Neuronal stem cell (in vitro differentiated cells): ENCODE data around the gene SOCS6.

Experiments used
- DNase-seq: peaks from one replicate; pipeline ENCODE4 v3.0.0-alpha.2; 2013; ENCODE audit warnings: low spot score
- H2AFZ ChIP-seq: one replicate; pipeline ENCODE4 v1.6.1; 2013; ENCODE audit warnings: mild to moderate bottlenecking, low read length, inconsistent platforms
- H2AK5ac ChIP-seq: 2 replicates; pipeline ENCODE4 v1.6.1; 2013; ENCODE audit warnings: low read depth, mild to moderate bottlenecking, inconsistent platforms, low read length, moderate library complexity, mixed read lengths
- H2BK120ac ChIP-seq: 2 replicates; pipeline ENCODE4 v1.6.1; 2013; ENCODE audit warnings: low read depth, mild to moderate bottlenecking, inconsistent platforms, low read length, moderate library complexity, mixed read lengths
- H2BK12ac ChIP-seq: one replicate; pipeline ENCODE4 v1.6.1; 2013; ENCODE audit warnings: low read length, inconsistent platforms
- H2BK15ac ChIP-seq: 2 replicates; pipeline ENCODE4 v1.6.1; 2013; ENCODE audit warnings: mild to moderate bottlenecking, low read length, inconsistent platforms, mixed read lengths
- H2BK5ac ChIP-seq: one replicate; pipeline ENCODE4 v1.6.1; 2013; ENCODE audit warnings: inconsistent platforms, mild to moderate bottlenecking, low read length, moderate library complexity
- H3K14ac ChIP-seq: one replicate; pipeline ENCODE4 v1.6.1; 2013; ENCODE audit warnings: low read length, inconsistent platforms
- H3K18ac ChIP-seq: 2 replicates; pipeline ENCODE4 v1.6.1; 2013; ENCODE audit warnings: low read length, inconsistent platforms
- H3K23ac ChIP-seq: 2 replicates; pipeline ENCODE4 v1.6.1; 2013; ENCODE audit warnings: low read depth, mild to moderate bottlenecking, mixed read lengths, low read length, inconsistent platforms; ENCODE audit not compliant: poor library complexity
- H3K27ac ChIP-seq: replicated peaks from 3 replicates; pipeline ENCODE4 v1.5.1; 2013; ENCODE audit warnings: low read length, inconsistent platforms
- H3K27me3 ChIP-seq, 3 experiments: 2 replicates each; pipeline ENCODE4 v1.6.1; 2013; ENCODE audit warnings: low read length in 3 of 3, mild to moderate bottlenecking in 2 of 3, inconsistent platforms in 1 of 3, low read depth in 1 of 3, mixed read lengths in 1 of 3, moderate library complexity in 1 of 3; ENCODE audit not compliant: control insufficient read depth in 3 of 3, insufficient read depth in 3 of 3
- H3K36me3 ChIP-seq, 2 donors: replicated peaks in 1 of 2; 2 replicates each; pipeline ENCODE4 v1.6.1; 2013; ENCODE audit warnings: low read length in 2 of 2; ENCODE audit not compliant: control insufficient read depth in 2 of 2, insufficient read depth in 2 of 2
- H3K4ac ChIP-seq: 2 replicates; pipeline ENCODE4 v1.6.1; 2013; ENCODE audit warnings: inconsistent platforms, mild to moderate bottlenecking, low read length, moderate library complexity
- H3K4me1 ChIP-seq, 2 donors: 1 replicate in 1 of 2; 2 replicates in 1 of 2; pipeline ENCODE4 v1.6.1; 2013; ENCODE audit warnings: low read length in 2 of 2, low read depth in 1 of 2; ENCODE audit not compliant: control insufficient read depth in 2 of 2, insufficient read depth in 1 of 2
- H3K4me2 ChIP-seq: one replicate; pipeline ENCODE4 v1.6.1; 2013; ENCODE audit warnings: mild to moderate bottlenecking, low read length, inconsistent platforms; ENCODE audit not compliant: insufficient read depth, poor library complexity, severe bottlenecking
- H3K4me3 ChIP-seq, 2 donors: 2 replicates each; pipeline ENCODE4 v1.5.1; 2013; ENCODE audit warnings: low read length in 2 of 2, mild to moderate bottlenecking in 2 of 2, inconsistent platforms in 1 of 2, moderate library complexity in 1 of 2
- H3K79me1 ChIP-seq: one replicate; pipeline ENCODE4 v1.6.1; 2013; ENCODE audit warnings: low read depth, mild to moderate bottlenecking, inconsistent platforms, low read length, moderate library complexity
- H3K9ac ChIP-seq: one replicate; pipeline ENCODE4 v1.6.1; 2013; ENCODE audit warnings: mild to moderate bottlenecking, low read depth, low read length, inconsistent platforms; ENCODE audit not compliant: poor library complexity
- H3K9me3 ChIP-seq, 2 donors: replicated peaks in 1 of 2; 2 replicates each; pipeline versions ENCODE3 to v1.6.1; 2013; ENCODE audit warnings: low read length in 2 of 2, mild to moderate bottlenecking in 2 of 2, inconsistent platforms in 1 of 2, low read depth in 1 of 2, mixed read lengths in 1 of 2, moderate library complexity in 1 of 2; ENCODE audit not compliant: control insufficient read depth in 2 of 2, insufficient read depth in 1 of 2
- H4K8ac ChIP-seq: one replicate; pipeline ENCODE4 v1.6.1; 2013; ENCODE audit warnings: low read depth, mild to moderate bottlenecking, inconsistent platforms, low read length, moderate library complexity
- H4K91ac ChIP-seq: one replicate; pipeline ENCODE4 v1.6.1; 2013; ENCODE audit warnings: low read length, low read depth, mild to moderate bottlenecking, inconsistent platforms; ENCODE audit not compliant: poor library complexity
- whole genome bisulfite sequencing, 2 donors: extraction: QIAGEN DNeasy Blood & Tissue Kit; methylation state at CpG; one replicate each; pipeline ENCODE4 v1.1.7; 2013; ENCODE audit warnings: missing lambda C conversion rate in 2 of 2, mixed read lengths in 1 of 2; ENCODE audit not compliant: insufficient read length in 2 of 2, insufficient replicate concordance in 1 of 2; ENCODE audit errors: extremely low coverage in 2 of 2; 5-methylcytosine and 5-hydroxymethylcytosine counted together

Gene SOCS6

GRCh38 chr18:70291295-70291574, 2.4 kb downstream of the SOCS6 start:
- Histone ChIP-seq H2BK120ac (no peak overlapping the region), H3K79me1 (peaks cover 6% of the 10 kb centered on the region), H2BK5ac (no peak overlapping the region), H3K23ac (no peak overlapping the region), H3K9me3 (no peaks in the 10 kb centered on the region), H3K18ac (no peak overlapping the region), H2BK15ac (no peak overlapping the region), H4K91ac (no peak overlapping the region), H3K27ac (no peak overlapping the region), H3K4me3 (no peak overlapping the region), H3K4me1 (peaks cover 4 to 14% of the 10 kb centered on the region in 2 donors), H2BK12ac (no peak overlapping the region), H2AK5ac (no peak overlapping the region), H3K4me2 (no peak overlapping the region), H2AFZ (no peak overlapping the region), H4K8ac (no peak overlapping the region), H3K27me3 (peaks cover 0 to 11% (median 0%) of the 10 kb centered on the region in 3 experiments), H3K14ac (no peak overlapping the region), H3K9ac (no peak overlapping the region), H3K36me3 (peaks cover 0 to 13% of the 10 kb centered on the region in 2 donors), H3K4ac (no peak overlapping the region)
- no peak for DNase-seq
- no CpG with 5 or more reads among the region's 2 CpGs for WGBS, 2 donors

- H3K4me2 ChIP-seq, result no peak overlapping the region
- no peak overlapping the region for H2AFZ ChIP-seq
- H2AK5ac ChIP-seq, result no peak overlapping the region
- no peak overlapping the region for H3K4ac ChIP-seq
- H3K9me3 ChIP-seq, result no peaks in the 10 kb centered on the region
- no peak overlapping the region for H3K27ac ChIP-seq
- H3K23ac ChIP-seq, result no peak overlapping the region
- no peak overlapping the region for H4K8ac ChIP-seq
- H2BK120ac ChIP-seq, result no peak overlapping the region
- H3K36me3 ChIP-seq, result peaks cover 0 to 13% of the 10 kb centered on the region in 2 donors
- no peak for DNase-seq
- H4K91ac ChIP-seq, result no peak overlapping the region
- H3K4me3 ChIP-seq, result no peak overlapping the region
- H3K14ac ChIP-seq, result no peak overlapping the region
- peaks cover 0 to 7% (median 0%) of the 10 kb centered on the region in 3 experiments for H3K27me3 ChIP-seq
- no peak overlapping the region for H2BK12ac ChIP-seq
- H3K9ac ChIP-seq, result no peak overlapping the region
- WGBS, 2 donors, result no CpG with 5 or more reads among the region's 5 CpGs
- no peak overlapping the region for H3K18ac ChIP-seq
- no peak overlapping the region for H2BK15ac ChIP-seq
- H3K79me1 ChIP-seq, result peaks cover 8% of the 10 kb centered on the region
- peaks cover 7 to 17% of the 10 kb centered on the region in 2 donors for H3K4me1 ChIP-seq
- no peak overlapping the region for H2BK5ac ChIP-seq
Observed at GRCh38 chr18:70292628-70293027, 3.8 kb downstream of the SOCS6 start.

GRCh38 chr18:70293166-70293565, 4.3 kb downstream of the SOCS6 start:
- Histone ChIP-seq H3K9ac (no peak overlapping the region), H2BK5ac (no peak overlapping the region), H3K4ac (no peak overlapping the region), H3K27ac (no peak overlapping the region), H3K18ac (no peak overlapping the region), H3K36me3 (peaks cover 0 to 13% of the 10 kb centered on the region in 2 donors), H3K14ac (no peak overlapping the region), H2BK12ac (no peak overlapping the region), H3K4me2 (no peak overlapping the region), H2AK5ac (no peak overlapping the region), H3K23ac (no peak overlapping the region), H3K4me1 (peaks cover 7 to 17% of the 10 kb centered on the region in 2 donors), H2BK120ac (no peak overlapping the region), H2AFZ (no peak overlapping the region), H3K9me3 (no peaks in the 10 kb centered on the region), H4K91ac (no peak overlapping the region), H2BK15ac (no peak overlapping the region), H3K4me3 (no peak overlapping the region), H4K8ac (no peak overlapping the region), H3K79me1 (peaks cover 8% of the 10 kb centered on the region), H3K27me3 (peaks cover 0 to 2% (median 0%) of the 10 kb centered on the region in 3 experiments)
- no peak for DNase-seq
- no CpG with 5 or more reads among the region's 3 CpGs for WGBS, 2 donors

DNA sequence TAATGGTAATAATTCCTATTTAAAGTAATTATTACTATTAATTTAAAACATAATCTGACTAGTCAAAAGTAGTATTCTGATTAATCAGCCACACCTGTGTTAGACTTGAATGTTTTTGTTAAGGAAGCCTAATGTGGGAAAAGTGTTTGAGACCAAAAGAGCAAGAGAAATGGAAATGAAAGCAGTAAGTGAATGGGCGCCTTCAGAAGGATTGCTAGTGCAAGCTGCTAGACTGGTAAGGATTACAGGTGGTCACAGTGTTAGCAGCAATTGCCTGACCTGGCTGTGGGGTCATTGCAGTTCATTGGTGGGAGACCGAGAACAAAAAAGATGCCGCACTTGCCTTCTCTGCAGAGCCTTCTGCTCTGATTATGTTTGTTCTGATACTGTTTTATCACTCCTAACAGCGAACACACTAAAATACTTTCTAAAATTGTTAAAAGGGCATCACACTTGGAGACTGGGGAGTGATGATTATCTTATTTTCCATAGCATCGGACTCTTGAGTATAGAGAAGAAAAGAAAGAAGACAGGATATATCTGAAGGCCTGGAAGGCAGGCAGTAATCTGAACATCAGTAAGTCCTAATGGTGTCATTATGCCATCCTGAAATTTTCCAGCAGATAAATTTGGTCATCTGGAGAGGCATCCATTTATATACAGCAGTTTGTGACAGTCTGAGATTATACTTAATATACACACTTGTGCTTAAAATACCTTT, 5.8 kb downstream of the SOCS6 start:
- Histone ChIP-seq H3K4me1 (peaks cover 7 to 17% of the 10 kb centered on the region in 2 donors), H3K23ac (no peak overlapping the region), H3K4me3 (no peak overlapping the region), H3K27me3 (no peaks in the 10 kb centered on the region), H4K8ac (no peak overlapping the region), H2BK120ac (no peak overlapping the region), H4K91ac (no peak overlapping the region), H3K9me3 (no peaks in the 10 kb centered on the region), H3K79me1 (peaks cover 8% of the 10 kb centered on the region), H2AFZ (no peak overlapping the region), H3K14ac (no peak overlapping the region), H3K18ac (no peak overlapping the region), H2BK15ac (no peak overlapping the region), H2BK5ac (no peak overlapping the region), H3K9ac (no peak overlapping the region), H2BK12ac (no peak overlapping the region), H2AK5ac (no peak overlapping the region), H3K27ac (no peak overlapping the region), H3K36me3 (peaks cover 0 to 13% of the 10 kb centered on the region in 2 donors), H3K4ac (no peak overlapping the region), H3K4me2 (no peak overlapping the region)
- DNase-seq, result no peak
- WGBS, 2 donors, result no CpG with 5 or more reads among the region's 5 CpGs
